Colonic mucosa (tissue), 4 donors: Measurements from ENCODE around the gene RCVRN. TPM values are rescaled to one million over a fixed set of nuclear protein-coding genes. Genes with fewer than 3 reads are reported as not detected.

Experiments
- DNase-seq: peaks from one replicate; pipeline ENCODE4 v3.0.0-alpha.2; 2020
- H3K27ac ChIP-seq: fragments of 200-600 bp; one replicate; pipeline ENCODE4 v1.8.0; 2021
- H3K27me3 ChIP-seq: fragments of 200-600 bp; one replicate; pipeline ENCODE4 v1.8.0; 2021
- H3K36me3 ChIP-seq: fragments of 200-600 bp; one replicate; pipeline ENCODE4 v1.8.0; 2021
- H3K4me1 ChIP-seq: fragments of 200-600 bp; one replicate; pipeline ENCODE4 v1.8.0; 2021; ENCODE audit warnings: mild to moderate bottlenecking
- H3K4me3 ChIP-seq: fragments of 200-600 bp; one replicate; pipeline ENCODE4 v1.8.0; 2021
- H3K9ac ChIP-seq, 2 donors: one replicate each; pipeline ENCODE4 v1.7.0; 2013; ENCODE audit warnings: control low read depth in 2 of 2, low read depth in 2 of 2, low read length in 2 of 2
- H3K9me3 ChIP-seq: fragments of 200-600 bp; one replicate; pipeline ENCODE4 v1.8.0; 2021
- intact Hi-C: fragments of 100-400 bp; cut with DNase I; formaldehyde crosslinking; loops from one replicate; pipeline ENCODE4 v1.14.1; 2022
- total RNA-seq, 2 donors: library from RNA; stranded (reverse); fragmentation: NEBNext Ultra II Directional in 1 of 2; extraction: Animal tissue kit (Norgen Biotek cat#: 25700) in 1 of 2; gene quantifications; one replicate each; pipeline ENCODE4 v1.2.1, GENCODE V29; 2021
- TF ChIP-seq, protein P1 (sequence below): fragments of 200-600 bp; IDR thresholded peaks from one replicate; pipeline ENCODE4 v1.8.0; 2022; ENCODE audit warnings: antibody characterized with exemption, mild to moderate bottlenecking
- donor health status: healthy.
- donor health status: DM: no; HTN: no; CAD: no.
- donor health status: DM: no; HTN: no; CAD: no.

The RCVRN gene
- total RNA-seq = not detected

GRCh38 chr17:9905078-9905415 lies at the start of gene RCVRN:
Gene RCVRN (minus strand): TSS chr17:9905271. CDS start chr17:9905180, 91 bp downstream.
- H3K9ac ChIP-seq = no peak within 1 kb of the TSS
- no peak for DNase-seq
- no peaks in the 10 kb centered on the region for H3K36me3 ChIP-seq
- no peak within 1 kb of the TSS for H3K27ac ChIP-seq
- no peak within 1 kb of the TSS for H3K4me3 ChIP-seq
- no peaks in the 10 kb centered on the region for H3K4me1 ChIP-seq
- H3K9me3 ChIP-seq = no peaks in the 10 kb centered on the region
- H3K27me3 ChIP-seq = no peaks in the 10 kb centered on the region
- intact Hi-C loops = no loop called here
- TF ChIP-seq, protein P1, sequence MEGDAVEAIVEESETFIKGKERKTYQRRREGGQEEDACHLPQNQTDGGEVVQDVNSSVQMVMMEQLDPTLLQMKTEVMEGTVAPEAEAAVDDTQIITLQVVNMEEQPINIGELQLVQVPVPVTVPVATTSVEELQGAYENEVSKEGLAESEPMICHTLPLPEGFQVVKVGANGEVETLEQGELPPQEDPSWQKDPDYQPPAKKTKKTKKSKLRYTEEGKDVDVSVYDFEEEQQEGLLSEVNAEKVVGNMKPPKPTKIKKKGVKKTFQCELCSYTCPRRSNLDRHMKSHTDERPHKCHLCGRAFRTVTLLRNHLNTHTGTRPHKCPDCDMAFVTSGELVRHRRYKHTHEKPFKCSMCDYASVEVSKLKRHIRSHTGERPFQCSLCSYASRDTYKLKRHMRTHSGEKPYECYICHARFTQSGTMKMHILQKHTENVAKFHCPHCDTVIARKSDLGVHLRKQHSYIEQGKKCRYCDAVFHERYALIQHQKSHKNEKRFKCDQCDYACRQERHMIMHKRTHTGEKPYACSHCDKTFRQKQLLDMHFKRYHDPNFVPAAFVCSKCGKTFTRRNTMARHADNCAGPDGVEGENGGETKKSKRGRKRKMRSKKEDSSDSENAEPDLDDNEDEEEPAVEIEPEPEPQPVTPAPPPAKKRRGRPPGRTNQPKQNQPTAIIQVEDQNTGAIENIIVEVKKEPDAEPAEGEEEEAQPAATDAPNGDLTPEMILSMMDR = no peak

GRCh38 chr17:9953492-9953891 lies 48.4 kb upstream of the RCVRN start:
- no peaks in the 10 kb centered on the region for H3K27me3 ChIP-seq
- H3K36me3 ChIP-seq = no peaks in the 10 kb centered on the region
- intact Hi-C loops = no loop called here
- H3K9me3 ChIP-seq = no peaks in the 10 kb centered on the region
- H3K4me1 ChIP-seq = no peaks in the 10 kb centered on the region
- no peak overlapping the region for H3K27ac ChIP-seq
- no peak overlapping the region for H3K9ac ChIP-seq
- no peak overlapping the region for H3K4me3 ChIP-seq
- TF ChIP-seq, protein P1 = no peak
- no peak for DNase-seq

GRCh38 chr17:9951803-9952202 lies 46.7 kb upstream of the RCVRN start:
- intact Hi-C loops = no loop called here
- no peak overlapping the region for H3K9ac ChIP-seq
- no peak for DNase-seq
- no peak overlapping the region for H3K4me3 ChIP-seq
- H3K27me3 ChIP-seq = no peaks in the 10 kb centered on the region
- H3K27ac ChIP-seq = no peak overlapping the region
- no peaks in the 10 kb centered on the region for H3K9me3 ChIP-seq
- no peaks in the 10 kb centered on the region for H3K4me1 ChIP-seq
- no peaks in the 10 kb centered on the region for H3K36me3 ChIP-seq
- TF ChIP-seq, protein P1 = no peak

GRCh38 chr17:9948928-9949327 lies 43.9 kb upstream of the RCVRN start:
- H3K36me3 ChIP-seq = no peaks in the 10 kb centered on the region
- DNase-seq = no peak
- H3K9ac ChIP-seq = no peak overlapping the region
- intact Hi-C loops = no loop called here
- no peak overlapping the region for H3K4me3 ChIP-seq
- no peaks in the 10 kb centered on the region for H3K27me3 ChIP-seq
- TF ChIP-seq, protein P1 = no peak
- H3K4me1 ChIP-seq = no peaks in the 10 kb centered on the region
- no peak overlapping the region for H3K27ac ChIP-seq
- H3K9me3 ChIP-seq = no peaks in the 10 kb centered on the region

DNA sequence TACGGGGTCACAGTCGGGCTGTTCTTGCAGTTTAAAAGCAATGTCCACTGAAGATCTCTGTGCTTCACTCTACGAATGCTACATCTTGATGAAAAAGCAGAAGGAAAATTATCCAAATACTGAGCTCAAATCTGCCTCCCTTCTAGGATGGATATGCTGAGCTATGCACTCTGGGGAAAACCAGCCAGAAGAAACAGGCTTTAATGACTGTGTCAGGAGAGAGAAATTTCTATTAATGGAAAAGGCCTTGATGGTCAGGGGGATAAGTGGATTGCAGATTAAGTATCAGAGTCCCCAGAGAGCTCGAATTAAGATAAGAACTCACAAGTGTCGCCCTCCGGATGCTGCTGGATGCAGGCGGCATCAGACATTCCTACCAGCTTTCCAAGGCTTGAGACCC lies 39.6 kb upstream of the RCVRN start:
- Histone ChIP-seq H3K4me3 (no peak overlapping the region), H3K9me3 (no peaks in the 10 kb centered on the region), H3K36me3 (no peaks in the 10 kb centered on the region), H3K9ac (no peak overlapping the region), H3K4me1 (no peaks in the 10 kb centered on the region), H3K27ac (no peak overlapping the region), H3K27me3 (no peaks in the 10 kb centered on the region)
- no peak for DNase-seq
- TF ChIP-seq, protein P1 = no peak
- intact Hi-C loops = no loop called here

DNA sequence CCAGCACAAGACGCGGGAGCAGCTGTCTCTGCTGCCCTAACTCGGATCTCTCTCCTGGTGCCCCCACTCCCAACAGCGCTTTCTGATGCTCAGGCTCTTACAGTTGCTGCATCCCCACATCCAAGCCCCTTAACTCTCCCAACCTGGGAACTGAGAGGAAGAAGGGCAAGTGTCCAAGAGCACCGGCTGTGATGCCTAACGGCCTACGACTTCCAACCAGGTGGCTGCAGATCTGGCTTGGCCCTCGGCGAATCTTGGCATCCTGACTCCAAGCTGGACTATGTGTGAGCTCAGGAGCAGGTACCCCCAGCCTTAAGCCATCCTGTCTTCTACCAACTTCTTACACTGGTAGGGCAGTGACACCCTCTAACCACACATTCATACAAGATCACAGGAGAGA lies 38.3 kb upstream of the RCVRN start:
- Histone ChIP-seq H3K9ac (no peak overlapping the region), H3K4me1 (no peaks in the 10 kb centered on the region), H3K4me3 (no peak overlapping the region), H3K27ac (no peak overlapping the region), H3K27me3 (no peaks in the 10 kb centered on the region), H3K9me3 (no peaks in the 10 kb centered on the region), H3K36me3 (no peaks in the 10 kb centered on the region)
- TF ChIP-seq, protein P1 = no peak
- no peak for DNase-seq
- intact Hi-C loops = no loop called here
